ENCODE measurements around the gene KCNC1.

The KCNC1 gene

DNA sequence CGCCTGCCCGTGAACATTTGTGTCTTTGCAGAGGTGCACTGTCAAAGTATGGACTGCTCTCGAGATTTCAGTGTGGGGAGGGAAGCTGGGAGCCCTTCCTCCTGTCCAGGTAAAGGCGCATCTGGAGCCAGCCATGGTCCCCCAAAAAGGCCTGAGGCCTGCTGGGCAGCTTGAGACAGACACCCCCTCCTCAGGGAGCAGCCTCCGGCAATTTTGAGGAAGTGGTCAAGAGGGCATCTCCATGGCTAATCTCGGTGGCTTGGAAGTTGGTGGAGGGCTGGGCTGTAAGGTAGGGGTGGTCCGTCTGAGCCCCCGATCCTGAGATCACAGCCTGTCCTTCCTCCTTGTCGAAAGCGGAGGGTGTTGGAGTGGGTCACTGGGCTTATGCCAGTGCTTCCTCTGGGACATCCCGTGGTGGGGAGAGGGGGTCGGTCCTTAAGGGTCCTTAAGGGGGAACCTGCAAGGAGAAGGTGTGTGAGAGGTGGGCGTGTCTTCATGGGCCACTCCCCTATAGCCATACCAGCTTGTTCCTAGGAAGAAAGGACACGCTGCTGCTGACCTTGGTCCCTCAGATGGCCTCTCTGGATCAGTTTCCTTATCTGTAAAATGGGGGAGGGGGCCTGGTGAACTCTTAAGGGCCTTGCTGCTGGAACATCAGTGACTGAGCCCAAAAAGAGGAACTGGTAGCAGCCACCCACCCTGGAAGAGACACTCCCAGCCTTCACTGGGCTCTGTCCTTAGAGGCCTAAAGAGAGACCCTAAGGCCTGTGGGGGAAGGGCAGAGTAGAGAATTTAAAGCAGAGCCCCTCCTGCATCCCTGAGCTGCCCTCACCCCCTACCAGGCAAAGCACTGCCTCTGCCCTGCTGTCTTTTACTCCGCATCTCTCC lies 2.6 kb downstream of the KCNC1 start:
- no peak for DNase-seq (ENCODE audit: extremely low read depth in 1 of 2, low read depth in 1 of 2)

DNA sequence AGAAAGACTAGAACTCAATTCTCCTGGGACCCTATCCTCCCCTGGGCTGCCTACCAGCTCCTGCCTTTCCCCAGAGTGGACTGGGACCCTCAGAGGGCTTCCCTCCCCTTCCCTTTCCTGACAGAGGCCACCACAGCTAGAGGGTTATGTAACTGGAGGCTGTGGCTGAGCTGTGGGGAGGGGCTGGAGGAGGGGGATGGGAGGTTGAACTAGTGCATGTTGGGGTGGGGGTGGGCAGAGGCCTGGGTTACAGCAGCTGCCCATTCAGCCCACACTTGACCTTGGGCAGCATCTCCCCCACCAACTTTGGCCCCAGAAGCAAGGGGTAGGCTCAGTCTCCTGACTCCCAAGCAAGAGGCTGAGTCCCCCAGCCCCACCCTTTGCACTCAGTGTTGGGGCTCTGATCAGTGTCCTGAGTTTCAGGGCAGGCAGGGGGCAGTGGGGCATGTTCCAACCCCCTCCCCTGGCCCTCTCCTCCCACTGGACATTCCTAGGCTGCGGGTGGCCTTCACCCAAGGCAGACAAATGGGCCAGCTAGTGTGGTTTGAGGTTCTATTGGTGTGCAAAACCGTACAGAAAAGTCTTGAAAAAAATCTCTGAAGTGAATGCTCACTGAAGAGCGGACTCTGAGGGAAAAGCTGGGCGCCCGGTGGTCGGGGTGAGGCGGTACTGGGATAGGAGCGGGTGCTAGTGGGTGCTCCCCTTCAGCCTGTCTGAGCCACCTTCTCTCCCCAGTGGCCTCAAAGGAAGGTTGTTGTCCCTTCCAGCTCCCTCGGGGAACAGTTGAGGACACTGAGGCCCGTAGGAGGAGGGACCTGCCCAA lies 3.8 kb downstream of the KCNC1 start:
- DNase-seq (ENCODE audit: extremely low read depth in 1 of 2, low read depth in 1 of 2): no peak

DNA sequence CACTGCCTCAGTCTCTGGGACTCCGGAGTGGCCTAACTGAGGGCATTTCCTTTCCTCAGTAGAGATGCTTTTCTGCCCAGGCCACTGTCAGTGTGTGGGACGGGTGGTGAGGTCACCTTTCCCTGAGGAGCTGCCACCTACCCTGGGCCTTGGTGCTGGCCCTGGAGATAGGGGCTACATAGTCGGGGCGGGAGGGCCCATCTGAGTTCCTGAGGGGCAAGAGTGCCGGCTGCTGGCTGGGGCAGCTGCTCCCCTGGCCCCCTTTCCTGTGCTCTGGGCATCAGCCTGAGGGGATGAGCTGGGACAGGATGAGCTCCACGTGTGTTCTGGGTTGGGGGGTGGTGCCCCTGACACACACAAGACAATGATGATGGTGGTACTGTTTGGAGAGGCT lies 5.4 kb downstream of the KCNC1 start:
- no peak for DNase-seq (ENCODE audit: extremely low read depth in 1 of 2, low read depth in 1 of 2)

DNA sequence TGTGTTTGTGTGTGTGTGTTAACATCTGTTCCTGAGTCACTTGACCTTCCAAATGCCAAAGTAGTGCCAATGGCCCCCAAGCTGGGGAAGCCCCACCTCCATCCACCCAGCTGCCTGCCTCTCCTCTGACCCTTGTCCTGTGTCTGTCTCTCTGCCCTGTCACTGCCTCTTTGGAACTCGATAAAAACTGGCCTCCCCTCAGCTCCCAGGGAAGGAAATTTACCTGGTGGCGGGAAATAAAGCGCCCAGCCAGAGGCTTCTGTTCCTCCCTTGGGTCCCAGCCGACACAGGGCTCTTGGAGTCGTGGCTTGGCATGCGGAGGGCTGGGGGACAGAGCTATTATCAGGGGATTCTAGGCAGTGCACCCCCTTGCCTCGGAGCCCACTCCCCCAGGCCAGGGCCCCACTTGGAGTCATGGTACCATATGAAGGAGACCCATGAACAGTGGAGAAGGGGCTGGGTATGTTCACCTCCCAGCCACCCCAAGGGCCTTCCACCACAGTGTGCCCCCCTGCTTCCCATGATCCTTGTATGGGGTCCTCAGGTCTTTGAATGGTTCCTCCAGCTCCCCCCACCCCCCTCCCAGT lies 6.2 kb downstream of the KCNC1 start:
- no peak for DNase-seq (ENCODE audit: extremely low read depth in 1 of 2, low read depth in 1 of 2)

GRCh38 chr11:17741487-17741886 lies 6.9 kb downstream of the KCNC1 start:
- no peak for DNase-seq (ENCODE audit: extremely low read depth in 1 of 2, low read depth in 1 of 2)

GRCh38 chr11:17742019-17742418 lies 7.4 kb downstream of the KCNC1 start:
- no peak for DNase-seq (ENCODE audit: extremely low read depth in 1 of 2, low read depth in 1 of 2)

DNA sequence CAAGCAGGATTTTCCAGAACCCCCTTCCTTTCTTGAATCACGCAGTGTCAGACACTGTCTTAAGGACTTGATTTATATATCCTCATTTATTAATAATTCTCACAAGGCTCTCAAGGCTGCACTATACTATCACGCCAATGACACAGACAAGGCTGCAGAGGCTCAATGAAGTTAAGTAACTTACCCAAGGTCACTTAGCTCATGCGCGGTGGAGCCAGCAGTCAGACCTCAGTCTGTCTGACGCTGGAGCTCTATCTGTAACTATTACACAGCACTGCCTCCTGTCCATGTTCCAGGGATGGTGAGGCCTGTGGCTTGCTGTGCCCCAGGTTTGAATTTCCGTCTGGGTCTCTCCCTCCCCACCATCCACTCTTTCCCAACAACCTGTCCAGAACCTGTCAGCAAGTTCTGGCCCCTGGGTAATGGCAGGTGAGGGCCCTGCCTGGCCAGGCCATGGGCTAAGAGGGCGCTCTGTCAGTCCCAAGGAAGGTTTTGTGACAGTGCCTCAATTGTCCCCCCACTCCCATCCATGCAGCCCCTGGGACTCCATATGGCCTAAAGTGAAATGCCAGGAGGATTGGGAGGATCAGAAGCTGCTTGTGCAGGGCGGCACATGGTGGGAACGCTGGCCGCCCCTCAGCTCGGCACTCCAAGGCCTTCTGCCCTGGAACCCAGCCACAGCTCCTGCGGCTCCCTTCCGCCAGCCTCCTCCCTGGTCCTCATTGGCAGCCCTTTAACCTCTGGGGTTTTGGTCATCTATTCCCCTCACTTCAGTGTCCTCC lies 8.6 kb downstream of the KCNC1 start:
- DNase-seq (ENCODE audit: extremely low read depth in 1 of 2, low read depth in 1 of 2): no peak

GRCh38 chr11:17743808-17744119 lies 9.2 kb downstream of the KCNC1 start:
- no peak for DNase-seq (ENCODE audit: extremely low read depth in 1 of 2, low read depth in 1 of 2)

DNA sequence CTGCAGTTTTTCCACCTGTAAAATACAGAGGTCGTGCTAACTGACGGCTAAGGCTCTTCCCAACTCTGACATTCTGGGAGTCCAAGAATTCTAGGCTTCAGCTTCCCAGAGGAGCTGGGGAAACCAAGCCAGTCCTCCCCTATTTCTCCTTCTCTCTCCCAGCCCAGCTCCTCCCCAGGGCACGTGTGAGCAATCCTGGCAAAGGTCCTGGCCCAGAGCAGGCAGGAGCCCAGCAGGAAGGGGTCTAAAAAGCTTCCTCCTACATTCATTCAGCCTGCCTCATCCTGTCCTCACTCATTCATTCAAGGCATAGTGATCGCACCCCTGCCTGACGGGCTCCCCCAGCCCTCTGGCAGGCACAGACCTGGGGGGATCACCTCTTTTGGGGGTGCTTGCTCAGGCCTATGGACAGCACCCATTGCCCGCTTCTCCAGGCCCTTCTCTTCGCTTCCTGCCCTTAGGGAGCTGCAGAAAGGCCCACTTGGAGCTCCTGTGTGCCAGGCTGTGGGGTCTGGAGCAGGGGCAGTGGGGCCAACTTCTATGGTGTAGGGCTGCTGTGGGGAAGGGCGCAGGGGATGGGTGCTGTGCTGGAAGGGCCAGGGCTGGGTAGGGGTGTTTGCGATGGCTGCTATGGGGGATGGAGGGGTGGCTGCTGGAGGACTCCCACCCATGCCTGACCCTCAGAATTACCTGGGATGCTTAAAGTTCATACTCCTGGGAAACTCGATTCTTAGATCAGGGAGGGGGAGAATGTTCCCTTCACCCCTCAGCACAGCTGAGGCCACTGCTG lies 9.8 kb downstream of the KCNC1 start:
- DNase-seq (ENCODE audit: extremely low read depth in 1 of 2, low read depth in 1 of 2): no peak

- DNase-seq (ENCODE audit: extremely low read depth in 1 of 2, low read depth in 1 of 2): no peak
Measured at GRCh38 chr11:17745023-17745772, 10.6 kb downstream of the KCNC1 start.

GRCh38 chr11:17746096-17746495 lies 11.5 kb downstream of the KCNC1 start:
- DNase-seq (ENCODE audit: extremely low read depth in 1 of 2, low read depth in 1 of 2): no peak

DNA sequence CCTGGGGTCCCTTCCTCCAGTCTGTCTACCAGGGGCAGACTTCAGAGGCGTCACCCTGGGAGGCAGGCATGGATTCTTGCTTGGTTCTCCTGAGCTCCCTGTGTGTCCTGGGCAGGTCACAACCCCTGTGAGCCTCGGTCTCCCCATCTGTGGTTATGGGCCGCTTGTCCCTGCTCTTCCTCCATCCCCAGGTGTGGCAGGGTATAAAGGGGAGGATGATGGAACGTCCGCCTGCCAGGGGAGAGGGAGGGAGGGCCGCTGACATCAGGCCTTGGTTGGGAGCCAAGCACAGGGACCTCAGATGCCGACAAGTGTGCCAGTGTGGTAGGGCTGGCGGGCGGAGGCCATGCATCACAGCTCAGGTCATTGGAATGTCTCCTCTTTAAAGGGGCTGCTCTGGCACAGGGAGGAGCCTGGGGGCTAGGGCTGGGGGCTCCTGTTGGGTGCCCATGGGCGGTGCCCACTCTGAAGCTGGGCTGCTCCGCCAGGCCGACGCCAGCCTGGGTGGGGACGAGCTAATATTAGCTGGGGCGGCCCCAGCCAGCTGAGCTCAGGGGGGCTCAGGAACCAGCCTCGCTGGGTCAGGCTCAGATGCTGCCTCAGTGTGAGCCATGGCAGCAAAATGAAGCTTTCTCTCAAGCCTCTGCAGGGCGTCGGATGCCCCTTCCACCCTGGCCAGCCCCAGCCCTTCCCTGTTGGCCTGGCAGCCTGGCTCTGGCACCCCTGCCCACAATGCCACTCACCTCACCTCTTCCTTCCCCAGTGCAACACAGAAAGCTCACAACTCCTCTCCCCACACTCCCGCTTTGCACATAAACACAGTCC lies 12.8 kb downstream of the KCNC1 start:
- DNase-seq (ENCODE audit: extremely low read depth in 1 of 2, low read depth in 1 of 2): no peak

GRCh38 chr11:17748044-17748443 lies 13.5 kb downstream of the KCNC1 start:
- DNase-seq (ENCODE audit: extremely low read depth in 1 of 2, low read depth in 1 of 2): no peak

- no peak for DNase-seq (ENCODE audit: extremely low read depth in 1 of 2, low read depth in 1 of 2)
Measured at GRCh38 chr11:17748761-17749721, 14.5 kb downstream of the KCNC1 start.

DNA sequence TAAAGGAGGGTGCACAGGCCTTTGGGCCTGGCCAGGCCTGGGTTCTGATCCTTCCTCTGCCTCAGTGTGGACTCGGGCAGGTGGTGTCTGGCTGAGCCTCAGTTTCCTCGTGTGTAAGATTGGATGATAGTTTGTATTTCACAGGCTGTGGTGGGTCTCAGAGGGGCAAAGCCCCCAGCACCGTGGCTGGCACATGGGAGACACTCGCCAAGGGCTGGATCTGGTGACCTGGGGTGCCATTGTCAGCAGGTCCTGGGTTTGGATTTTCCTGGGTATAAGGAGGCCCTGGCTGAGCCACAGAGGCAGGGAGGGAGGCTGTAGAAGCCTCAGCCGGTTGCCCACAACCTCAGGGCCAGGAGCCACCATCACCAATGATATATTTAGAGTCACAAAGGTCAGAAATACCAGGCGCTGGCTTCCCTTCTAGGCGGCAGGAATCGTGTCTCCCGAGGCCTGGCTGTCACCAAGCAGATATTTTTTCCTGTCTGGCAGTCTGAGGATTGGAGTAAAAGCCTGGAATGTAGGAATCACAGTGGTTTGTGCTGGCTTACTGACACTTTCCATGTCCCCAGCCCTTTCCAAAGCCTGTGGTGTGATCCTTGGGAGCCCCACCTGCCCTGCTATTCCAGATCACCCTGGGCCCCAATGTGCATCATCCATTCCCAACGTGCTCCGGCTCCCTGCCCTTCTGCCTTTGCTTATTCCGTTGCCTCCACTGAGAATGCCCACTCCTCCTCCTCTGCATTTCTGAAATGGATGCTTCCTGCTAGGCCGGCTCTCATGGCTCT lies 15.6 kb downstream of the KCNC1 start:
- no peak for DNase-seq (ENCODE audit: extremely low read depth in 1 of 2, low read depth in 1 of 2)

DNA sequence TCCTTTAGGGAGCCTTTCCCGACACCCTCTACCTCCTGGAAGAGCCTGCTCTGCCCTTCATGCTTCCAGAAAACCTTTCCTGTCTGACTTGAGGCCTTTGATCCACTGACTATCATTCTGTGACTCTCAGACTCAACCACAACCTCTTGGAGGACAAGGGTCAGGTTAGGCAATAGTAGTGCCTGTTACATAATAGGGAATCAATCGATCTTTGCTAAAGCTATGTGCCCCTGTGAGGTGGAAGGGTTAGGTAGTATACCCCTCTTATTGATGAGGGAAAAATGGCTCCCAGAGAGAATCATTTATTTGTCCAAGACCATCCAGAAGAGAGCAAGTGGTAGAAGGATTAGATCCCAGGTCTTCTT lies 16.2 kb downstream of the KCNC1 start:
- no peak for DNase-seq (ENCODE audit: extremely low read depth in 1 of 2, low read depth in 1 of 2)

GRCh38 chr11:17751558-17751957 lies 17.0 kb downstream of the KCNC1 start:
- no peak for DNase-seq (ENCODE audit: extremely low read depth in 1 of 2, low read depth in 1 of 2)
